Fibroblast of lung (primary cell): Measurements from ENCODE around the gene PATE1.

ENCODE experiments used
- CTCF ChIP-seq, 2 donors: IDR thresholded peaks in 1 of 2; conservative IDR thresholded peaks in 1 of 2; 1 replicate in 1 of 2; 2 replicates in 1 of 2; pipeline ENCODE4 v1.5.1; 2011 to 2012; ENCODE audit warnings: low read length in 2 of 2, control low read depth in 1 of 2, inconsistent platforms in 1 of 2, low read depth in 1 of 2, mild to moderate bottlenecking in 1 of 2
- EZH2 ChIP-seq: IDR thresholded peaks from 2 replicates; pipeline ENCODE4 v1.5.1; 2012; ENCODE audit warnings: low read length, control low read depth, mild to moderate bottlenecking; ENCODE audit errors: missing control alignments

GRCh38 chr11:125750629-125751028 is 4.5 kb downstream of the PATE1 start:
- TF ChIP-seq EZH2 (no peak), CTCF (conservative IDR thresholded peaks at IDR 0.05 in 1 of 2, IDR thresholded peaks at IDR 0.05 in 1 of 2; ENCODE audit: low read depth in 1 of 2, low read length in 2 of 2) (no peak)
